GM23248 (cell line): Measurements from ENCODE around the gene SEMA6B. TPM values are rescaled to one million over a fixed set of nuclear protein-coding genes. Genes with fewer than 3 reads are reported as not detected.
A peak's percentile ranks its signal among the peaks of the same experiment; 100 is the strongest.

Experiments
- DNase-seq: peaks from one replicate; pipeline ENCODE4 v3.0.0-alpha.2; 2015
- H2AFZ ChIP-seq: fragments of 200-600 bp; sonication (generic); 2 replicates; pipeline ENCODE4 v1.6.1; 2016; ENCODE audit warnings: antibody characterized with exemption
- H3F3A ChIP-seq: fragments of 200-600 bp; sonication (generic); 2 replicates; pipeline ENCODE4 v1.6.1; 2016; ENCODE audit warnings: mild to moderate bottlenecking, antibody characterized with exemption, mixed run types; ENCODE audit not compliant: insufficient read depth
- H3K27ac ChIP-seq: fragments of 200-600 bp; sonication (generic); 2 replicates; pipeline ENCODE4 v1.5.1; 2016; ENCODE audit warnings: mild to moderate bottlenecking
- H3K27me3 ChIP-seq: fragments of 200-600 bp; sonication (generic); replicated peaks from 2 replicates; pipeline ENCODE4 v1.6.1; 2016; ENCODE audit warnings: mild to moderate bottlenecking; ENCODE audit not compliant: insufficient read depth
- H3K36me3 ChIP-seq: fragments of 200-600 bp; sonication (generic); 2 replicates; pipeline ENCODE4 v1.6.1; 2016; ENCODE audit warnings: low read depth, mild to moderate bottlenecking
- H3K4me1 ChIP-seq: fragments of 200-600 bp; sonication (generic); 2 replicates; pipeline ENCODE4 v1.6.1; 2016; ENCODE audit warnings: mild to moderate bottlenecking; ENCODE audit not compliant: insufficient read depth
- H3K4me2 ChIP-seq: fragments of 200-600 bp; sonication (generic); one replicate; pipeline ENCODE4 v1.6.1; 2016; ENCODE audit warnings: mild to moderate bottlenecking; ENCODE audit not compliant: unreplicated experiment
- H3K4me3 ChIP-seq: fragments of 200-600 bp; sonication (generic); 2 replicates; pipeline ENCODE4 v1.5.1; 2016; ENCODE audit warnings: mild to moderate bottlenecking
- H3K79me2 ChIP-seq: fragments of 200-600 bp; sonication (generic); 2 replicates; pipeline ENCODE4 v1.6.1; 2016; ENCODE audit warnings: mild to moderate bottlenecking; ENCODE audit not compliant: insufficient read depth
- H3K9ac ChIP-seq: fragments of 200-600 bp; sonication (generic); 2 replicates; pipeline ENCODE4 v1.6.1; 2016; ENCODE audit warnings: mild to moderate bottlenecking
- H3K9me2 ChIP-seq: fragments of 200-600 bp; sonication (generic); 2 replicates; pipeline ENCODE4 v1.6.1; 2016; ENCODE audit warnings: mixed run types, mild to moderate bottlenecking, moderate library complexity; ENCODE audit not compliant: insufficient read depth
- H3K9me3 ChIP-seq: fragments of 200-600 bp; sonication (generic); one replicate; pipeline ENCODE4 v1.6.1; 2017; ENCODE audit warnings: low read depth
- H4K20me1 ChIP-seq: fragments of 200-600 bp; sonication (generic); 2 replicates; pipeline ENCODE4 v1.6.0; 2016; ENCODE audit not compliant: insufficient read depth
- EZH2 ChIP-seq: fragments of 200-600 bp; sonication (generic); IDR thresholded peaks from 2 replicates; pipeline ENCODE4 v1.6.1; 2018; ENCODE audit warnings: antibody characterized with exemption, mild to moderate bottlenecking; ENCODE audit not compliant: insufficient read depth, poor library complexity, severe bottlenecking
- EZH2phosphoT487 ChIP-seq: fragments of 200-600 bp; sonication (generic); IDR thresholded peaks from 2 replicates; pipeline ENCODE4 v1.6.1; 2018; ENCODE audit warnings: antibody characterized with exemption, moderate library complexity, mild to moderate bottlenecking, low read depth; ENCODE audit not compliant: insufficient read depth
- WGBS, 2 experiments: methylation state at CpG; one replicate each; pipeline ENCODE4 v1.1.6; 2015 to 2017; ENCODE audit warnings: low lambda C conversion rate in 2 of 2, low coverage in 1 of 2; ENCODE audit errors: missing lambda C conversion rate in 2 of 2; 5-methylcytosine and 5-hydroxymethylcytosine counted together
- in situ Hi-C: fragments of 300-500 bp; cut with MboI; formaldehyde crosslinking; loops from 2 replicates; pipeline ENCODE4 v1.15.0; 2020
- polyA plus RNA-seq: library from polyadenylated mRNA; unstranded; fragments of >200 nt; fragmentation: Nextera tagmentation; extraction: Ambion mirVana; gene quantifications from 2 replicates; pipeline ENCODE4 v1.2.1, GENCODE V29; 2016
- total RNA-seq: library from RNA; depleted of rRNA; stranded (reverse); fragments of >200 nt; shearing (Covaris generic); gene quantifications from 2 replicates; pipeline ENCODE4 v1.2.3, GENCODE V29; 2014

SEMA6B gene
- total and polyA plus RNA-seq, 2 experiments from 2014 or later = not detected

DNA sequence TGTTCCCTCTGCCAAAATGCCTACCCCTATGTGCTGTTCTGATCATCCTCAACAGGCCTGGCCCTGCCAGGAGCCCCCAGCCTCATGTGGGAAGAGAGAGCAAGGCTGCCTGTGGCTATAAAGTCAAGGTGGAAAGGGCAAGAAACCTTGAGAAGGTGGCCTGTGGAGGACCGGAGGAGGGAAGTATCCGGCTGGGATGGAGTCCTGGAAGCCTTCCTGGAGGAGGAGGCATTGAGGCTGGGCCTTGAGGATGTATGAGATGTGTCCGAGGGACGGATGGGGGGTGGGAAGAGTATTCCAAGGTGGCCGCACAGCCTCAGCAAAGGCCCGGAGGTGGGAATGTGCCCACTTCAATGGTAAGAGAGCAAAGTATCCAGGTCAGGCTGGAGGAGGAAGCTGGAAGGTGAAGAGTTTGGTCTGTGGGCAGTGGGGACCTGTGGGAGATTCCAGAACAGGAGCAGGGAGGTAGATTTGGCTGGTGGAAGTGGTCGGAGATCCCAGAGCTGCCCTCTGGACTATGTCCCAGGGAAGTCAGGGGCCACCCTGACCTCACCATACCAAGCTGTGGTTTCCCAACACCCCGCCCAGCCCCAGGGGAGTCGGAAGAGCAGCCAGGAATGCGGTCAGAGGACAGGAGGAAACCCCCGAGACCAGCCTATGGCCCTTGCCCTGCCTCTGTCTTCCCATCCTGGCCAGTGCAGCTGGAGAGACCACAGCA lies 38.2 kb downstream of the SEMA6B start:
- Histone ChIP-seq H4K20me1 (no peaks in the 10 kb centered on the region), H3K9me3 (no peaks in the 10 kb centered on the region), H2AFZ (no peak overlapping the region), H3K36me3 (no peaks in the 10 kb centered on the region), H3K9me2 (no peaks in the 10 kb centered on the region), H3K4me1 (no peaks in the 10 kb centered on the region), H3K9ac (no peak overlapping the region), H3K27ac (no peak overlapping the region), H3K4me2 (no peak overlapping the region), H3K27me3 (no peaks in the 10 kb centered on the region), H3F3A (no peaks in the 10 kb centered on the region), H3K79me2 (no peaks in the 10 kb centered on the region), H3K4me3 (no peak overlapping the region)
- no peak for TF ChIP-seq EZH2phosphoT487
- no peak for TF ChIP-seq EZH2
- WGBS, 2 experiments = 50% methylated on average over 8 to 11 of the region's 11 CpGs
- no peak for DNase-seq
- in situ Hi-C loops = no loop called here

DNA sequence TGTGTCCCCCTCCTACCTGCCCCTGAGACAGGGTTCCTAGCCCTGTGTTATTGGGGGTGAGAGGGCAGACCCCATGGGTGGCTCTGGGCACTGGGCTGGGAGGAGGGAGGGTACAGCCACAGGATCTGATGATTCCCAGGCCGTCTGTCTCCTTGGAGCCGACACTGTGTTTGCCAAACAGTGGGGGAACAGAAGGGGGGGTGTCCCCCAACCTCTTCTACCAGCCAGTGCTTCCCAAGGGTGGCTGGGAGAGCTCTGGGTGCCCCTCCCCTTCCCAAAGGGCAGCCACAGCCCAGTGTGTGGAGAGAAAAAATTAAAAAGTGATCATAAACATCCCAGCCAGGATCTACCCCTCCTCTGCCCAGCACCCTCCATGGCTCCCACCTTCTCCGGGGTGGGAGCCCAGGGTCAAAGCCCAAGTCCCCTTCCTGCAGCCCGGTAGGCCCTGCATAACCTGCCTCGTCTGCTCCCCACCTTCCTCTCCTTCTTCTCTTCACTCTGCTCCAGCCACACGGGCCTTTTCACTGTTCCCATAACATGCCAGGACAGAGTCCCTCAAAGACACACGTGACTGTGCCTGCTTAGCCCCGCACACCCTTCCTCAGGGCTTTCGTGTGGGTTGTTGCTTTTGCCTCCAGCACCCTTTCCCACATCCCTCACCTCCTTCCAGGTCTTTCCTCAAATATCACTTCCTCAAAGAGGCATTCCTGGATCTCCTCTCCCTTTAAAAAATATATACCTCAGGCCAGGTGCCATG lies 39.8 kb downstream of the SEMA6B start:
- 23 to 26% methylated on average over 9 of the region's 9 CpGs for WGBS, 2 experiments
- TF ChIP-seq EZH2phosphoT487 = no peak
- no peak for TF ChIP-seq EZH2
- Histone ChIP-seq H3K36me3 (no peaks in the 10 kb centered on the region), H3K4me1 (no peaks in the 10 kb centered on the region), H3K27me3 (no peaks in the 10 kb centered on the region), H3K4me3 (no peak overlapping the region), H3F3A (no peaks in the 10 kb centered on the region), H4K20me1 (no peaks in the 10 kb centered on the region), H3K79me2 (no peaks in the 10 kb centered on the region), H3K9me2 (no peaks in the 10 kb centered on the region), H3K27ac (no peak overlapping the region), H3K9me3 (no peaks in the 10 kb centered on the region), H3K9ac (no peak overlapping the region), H3K4me2 (no peak overlapping the region), H2AFZ (no peak overlapping the region)
- in situ Hi-C loops = no loop called here
- peak; percentile 21 for DNase-seq

DNA sequence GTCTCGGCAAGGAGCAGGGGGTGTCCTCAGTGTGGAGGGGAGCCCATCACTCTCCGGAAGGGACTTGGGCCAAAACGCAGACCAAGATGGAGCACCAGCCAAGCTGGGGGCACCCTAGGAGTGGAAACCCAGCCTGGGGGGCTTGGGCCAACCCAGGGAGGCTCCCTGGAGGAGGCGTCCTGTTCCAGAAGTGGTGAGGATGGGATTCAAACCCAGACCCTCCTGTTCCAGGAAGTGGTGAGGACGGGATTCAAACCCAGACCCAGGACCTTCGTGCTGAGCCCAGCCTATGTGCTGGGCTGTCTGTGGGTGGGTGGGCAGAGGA lies 40.4 kb downstream of the SEMA6B start:
- no peaks in the 10 kb centered on the region for H3F3A ChIP-seq
- H4K20me1 ChIP-seq = no peaks in the 10 kb centered on the region
- TF ChIP-seq EZH2 (no peak), EZH2phosphoT487 (no peak)
- no peak overlapping the region for H3K4me2 ChIP-seq
- H3K4me3 ChIP-seq = no peak overlapping the region
- H3K79me2 ChIP-seq = no peaks in the 10 kb centered on the region
- H3K27ac ChIP-seq = no peak overlapping the region
- 55 to 60% methylated on average over 6 of the region's 6 CpGs for WGBS, 2 experiments
- H3K27me3 ChIP-seq = no peaks in the 10 kb centered on the region
- no peak overlapping the region for H3K9ac ChIP-seq
- H3K4me1 ChIP-seq = no peaks in the 10 kb centered on the region
- no peaks in the 10 kb centered on the region for H3K36me3 ChIP-seq
- H3K9me3 ChIP-seq = no peaks in the 10 kb centered on the region
- in situ Hi-C loops = no loop called here
- DNase-seq = no peak
- H3K9me2 ChIP-seq = no peaks in the 10 kb centered on the region
- H2AFZ ChIP-seq = no peak overlapping the region

DNA sequence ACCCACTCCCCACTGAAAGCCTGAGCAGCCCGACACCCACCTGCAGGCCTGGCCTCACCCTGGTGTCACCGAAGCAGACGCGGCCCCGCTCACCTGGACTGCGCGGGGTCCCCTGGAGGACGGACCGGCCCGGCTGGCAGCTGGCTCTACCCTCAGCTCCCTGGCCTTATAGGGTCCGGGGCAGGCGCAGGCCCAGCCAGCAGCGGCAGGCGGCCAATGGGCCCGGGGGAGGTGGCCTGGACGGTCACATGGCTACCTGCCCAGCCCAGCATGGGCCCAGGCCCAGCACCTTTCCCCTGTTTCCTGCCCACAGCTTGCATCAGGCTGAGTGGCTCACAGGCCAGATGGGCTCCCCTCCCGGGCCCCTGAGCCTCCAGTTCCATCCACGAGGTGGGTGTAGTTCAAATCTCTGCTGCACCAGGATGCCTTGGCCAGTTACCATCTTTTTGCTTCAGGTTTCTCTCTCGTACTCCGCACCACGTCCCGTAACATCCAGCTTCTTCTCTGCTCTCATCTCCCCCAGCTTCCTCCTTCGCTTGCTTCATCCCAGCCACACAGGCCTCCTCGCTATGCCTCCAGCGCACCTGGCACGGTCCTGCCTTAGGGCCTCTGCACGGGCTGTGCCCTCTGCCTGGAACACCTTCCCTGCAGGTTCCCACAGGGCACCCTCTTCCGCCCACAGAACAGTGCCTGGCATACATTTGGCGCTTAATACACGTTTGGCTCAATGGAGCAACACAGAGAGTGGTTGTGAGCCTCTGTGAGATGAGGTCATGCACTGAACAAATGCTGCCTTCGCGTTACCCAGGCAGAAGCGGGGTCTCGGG lies 40.9 kb downstream of the SEMA6B start, which contains the start of gene PLIN4:
TSS of gene PLIN4 (minus strand) at position 142 of the 827 bp plus-strand sequence. CDS start 214 bp downstream, outside the sequence.
- no peaks in the 10 kb centered on the region for H3K27me3 ChIP-seq
- H3K4me3 ChIP-seq = no peak within 1 kb of the TSS
- H4K20me1 ChIP-seq = no peaks in the 10 kb centered on the region
- in situ Hi-C loops = no loop called here
- H3K27ac ChIP-seq = no peak within 1 kb of the TSS
- TF ChIP-seq EZH2phosphoT487 = no peak
- no peak for TF ChIP-seq EZH2
- no peaks in the 10 kb centered on the region for H3K79me2 ChIP-seq
- H3K9ac ChIP-seq = no peak within 1 kb of the TSS
- H3K9me2 ChIP-seq = no peaks in the 10 kb centered on the region
- no peaks in the 10 kb centered on the region for H3K9me3 ChIP-seq
- H3K36me3 ChIP-seq = no peaks in the 10 kb centered on the region
- no peak within 1 kb of the TSS for H3K4me2 ChIP-seq
- no peak within 1 kb of the TSS for H2AFZ ChIP-seq
- WGBS, 2 experiments = 71 to 72% methylated on average over 34 of the region's 34 CpGs
- no peaks in the 10 kb centered on the region for H3F3A ChIP-seq
- peak; percentile 49 for DNase-seq
- H3K4me1 ChIP-seq = no peaks in the 10 kb centered on the region
